Esophagus squamous epithelium (tissue), 5 donors: Measurements from ENCODE around the gene PDLIM5. TPM values are rescaled to one million over a fixed set of nuclear protein-coding genes. Genes with fewer than 3 reads are reported as not detected.
A peak's percentile ranks its signal among the peaks of the same experiment; 100 is the strongest.

Source experiments
- DNase-seq: peaks from one replicate; lab custom pipeline; 2025; lab: John Stamatoyannopoulos, UW
- H3K27ac ChIP-seq, 4 donors: fragments of 200-600 bp; sonication (generic); one replicate each; pipeline ENCODE4 v1.5.1; 2016 to 2019; ENCODE audit warnings: mild to moderate bottlenecking in 1 of 4
- H3K27me3 ChIP-seq, 4 donors: fragments of 200-600 bp; sonication (generic); 1 replicate in 3 of 4; 2 replicates in 1 of 4; pipeline versions ENCODE4 v1.5.1 to v1.6.0; 2017 to 2021; ENCODE audit warnings: antibody characterized with exemption in 1 of 4
- H3K36me3 ChIP-seq, 3 donors: fragments of 200-600 bp; sonication (generic); one replicate each; pipeline ENCODE4 v1.5.1; 2016 to 2019
- H3K4me1 ChIP-seq, 3 donors: fragments of 200-600 bp; sonication (generic); one replicate each; pipeline ENCODE4 v1.5.1; 2017 to 2019
- H3K4me3 ChIP-seq, 4 donors: fragments of 200-600 bp; sonication (generic); 1 replicate in 3 of 4; 2 replicates in 1 of 4; pipeline ENCODE4 v1.5.1; 2016 to 2019; ENCODE audit warnings: mild to moderate bottlenecking in 2 of 4, moderate library complexity in 1 of 4
- H3K9me3 ChIP-seq, 3 donors: fragments of 200-600 bp; sonication (generic); one replicate each; pipeline ENCODE4 v1.5.1; 2016 to 2019
- CTCF ChIP-seq, 6 experiments: fragments of 450-650 bp in 4 of 6; fragments of 200-600 bp in 2 of 6; sonication (generic) in 2 of 6; IDR thresholded peaks; one replicate each; pipeline ENCODE4 v1.5.1; 2016 to 2019; ENCODE audit warnings: antibody characterized with exemption in 6 of 6, mild to moderate bottlenecking in 4 of 6, moderate library complexity in 4 of 6
- POLR2A ChIP-seq, 4 donors: fragments of 450-650 bp; IDR thresholded peaks; one replicate each; pipeline ENCODE4 v1.6.1; 2017; ENCODE audit warnings: antibody characterized with exemption in 4 of 4, mild to moderate bottlenecking in 4 of 4, moderate library complexity in 3 of 4
- whole genome bisulfite sequencing, 2 donors: methylation state at CpG; one replicate each; pipeline ENCODE4 v1.1.5; 2018; 5-methylcytosine and 5-hydroxymethylcytosine counted together
- intact Hi-C: fragments of 100-400 bp; cut with DNase I; formaldehyde crosslinking; loops from one replicate; pipeline ENCODE4 v1.15.0; 2022
- total RNA-seq, 4 donors: library from RNA; depleted of rRNA; stranded (reverse); fragments of >200 nt; gene quantifications; one replicate each; pipeline ENCODE4 v1.1.0, GENCODE V29; 2016
- donor health status: DM: yes; HTN: yes; CAD: no.

Gene PDLIM5
- total RNA-seq, 4 donors from 2014 or later: 57.0 to 204 (median 157) TPM

DNA sequence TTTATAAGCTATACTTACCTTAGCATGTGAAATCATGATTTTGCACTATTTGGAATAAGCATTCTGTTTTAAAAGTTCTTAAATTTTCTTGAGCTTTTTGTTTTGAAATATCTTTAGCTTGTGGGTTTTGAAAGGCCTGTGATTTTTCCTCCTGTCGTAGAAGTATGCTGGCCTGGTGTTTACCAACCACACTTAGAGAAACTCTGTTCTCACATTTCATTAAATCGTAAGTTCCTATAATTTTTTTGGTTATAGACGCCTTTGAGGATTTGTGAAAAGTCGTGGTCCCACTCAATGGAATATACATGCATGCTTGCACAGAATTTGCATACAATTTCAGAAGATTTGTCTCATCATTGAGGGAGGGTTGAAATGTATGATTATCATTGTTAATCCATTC lies 63.6 kb downstream of the PDLIM5 start:
- TF ChIP-seq POLR2A (IDR thresholded peaks at IDR 0.05): no peak
- TF ChIP-seq CTCF (IDR thresholded peaks at IDR 0.05): no peak
- Histone ChIP-seq H3K27ac (peak overlapping the region in 1 of 4 donors; percentile 30), H3K4me3 (no peak overlapping the region), H3K9me3 (no peaks in the 10 kb centered on the region), H3K36me3 (peaks cover 0 to 7% (median 0%) of the 10 kb centered on the region in 3 donors), H3K27me3 (no peaks in the 10 kb centered on the region), H3K4me1 (peaks cover 0 to 32% (median 16%) of the 10 kb centered on the region in 3 donors)
- 82 to 95% methylated on average over 4 of the region's 4 CpGs for WGBS, 2 donors
- intact Hi-C loops: no loop called here
- no peak for DNase-seq

DNA sequence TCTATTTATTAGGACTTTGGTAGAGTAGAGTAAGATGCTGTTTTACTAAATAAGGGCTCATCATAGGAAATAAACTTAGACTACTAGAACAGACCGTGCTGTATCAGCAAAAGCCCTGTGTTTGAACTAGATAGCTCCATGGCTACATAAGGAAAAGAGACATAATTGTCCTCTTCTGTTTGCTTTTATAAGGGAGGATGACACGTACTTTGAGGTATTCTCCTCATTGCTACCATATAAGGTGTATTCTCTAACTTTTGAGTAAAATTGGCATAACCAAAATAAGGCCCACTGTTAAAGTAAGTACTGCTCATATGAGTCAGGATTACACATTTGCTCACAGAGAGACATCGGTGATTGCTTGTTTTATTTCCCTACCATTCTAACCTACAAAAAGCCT lies 64.3 kb downstream of the PDLIM5 start:
- Histone ChIP-seq H3K9me3 (no peaks in the 10 kb centered on the region), H3K27ac (peak overlapping the region in 2 of 4 donors; percentile 14 to 30), H3K36me3 (peaks cover 0 to 7% (median 0%) of the 10 kb centered on the region in 3 donors), H3K4me3 (no peak overlapping the region), H3K4me1 (peaks cover 0 to 37% (median 18%) of the 10 kb centered on the region in 3 donors), H3K27me3 (no peaks in the 10 kb centered on the region)
- TF ChIP-seq POLR2A (IDR thresholded peaks at IDR 0.05) (no peak), CTCF (IDR thresholded peaks at IDR 0.05) (no peak)
- no peak for DNase-seq
- intact Hi-C loops: no loop called here
- 71 to 78% methylated on average over 3 of the region's 3 CpGs for WGBS, 2 donors

DNA sequence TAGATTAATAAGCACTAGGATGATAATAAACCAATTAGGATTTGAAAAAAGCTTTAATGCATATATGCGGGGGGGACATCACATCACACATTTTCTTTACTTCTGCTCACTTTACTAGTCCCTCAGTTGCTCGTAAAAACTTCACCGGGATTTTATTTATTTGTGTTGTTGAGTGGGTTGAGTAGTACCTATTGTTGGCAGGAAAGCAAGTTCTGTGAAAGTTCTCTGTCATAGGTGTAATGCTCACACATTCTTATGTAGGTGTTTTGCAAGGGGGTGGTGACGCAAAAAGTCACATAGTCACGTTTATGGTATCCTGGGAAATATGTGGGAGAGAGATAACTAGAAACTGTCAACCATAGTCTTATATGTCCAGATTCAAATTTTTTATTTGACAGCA lies 65.3 kb downstream of the PDLIM5 start:
- no peaks in the 10 kb centered on the region for H3K27me3 ChIP-seq
- no peaks in the 10 kb centered on the region for H3K9me3 ChIP-seq
- WGBS, 2 donors: 87 to 90% methylated on average over 5 of the region's 5 CpGs
- no peak overlapping the region for H3K27ac ChIP-seq
- intact Hi-C loops: no loop called here
- peaks cover 0 to 37% (median 22%) of the 10 kb centered on the region in 3 donors for H3K4me1 ChIP-seq
- H3K4me3 ChIP-seq: no peak overlapping the region
- no peak for DNase-seq
- peaks cover 0 to 1% (median 0%) of the 10 kb centered on the region in 3 donors for H3K36me3 ChIP-seq
- TF ChIP-seq POLR2A (IDR thresholded peaks at IDR 0.05) (no peak), CTCF (IDR thresholded peaks at IDR 0.05) (no peak)

GRCh38 chr4:94517492-94517891 lies 65.8 kb downstream of the PDLIM5 start:
- Histone ChIP-seq H3K36me3 (no peaks in the 10 kb centered on the region), H3K4me3 (no peak overlapping the region), H3K27ac (no peak overlapping the region), H3K4me1 (peaks cover 0 to 41% (median 23%) of the 10 kb centered on the region in 3 donors), H3K9me3 (no peaks in the 10 kb centered on the region), H3K27me3 (no peaks in the 10 kb centered on the region)
- intact Hi-C loops: no loop called here
- no peak for TF ChIP-seq POLR2A (IDR thresholded peaks at IDR 0.05)
- no peak for TF ChIP-seq CTCF (IDR thresholded peaks at IDR 0.05)
- DNase-seq: no peak
- 87 to 100% methylated on average over 1 of the region's 1 CpG for WGBS, 2 donors

GRCh38 chr4:94519019-94519418 lies 67.3 kb downstream of the PDLIM5 start:
- no peak overlapping the region for H3K4me3 ChIP-seq
- no peak for DNase-seq
- H3K4me1 ChIP-seq: peaks cover 0 to 56% (median 31%) of the 10 kb centered on the region in 3 donors
- no peak overlapping the region for H3K27ac ChIP-seq
- TF ChIP-seq POLR2A (IDR thresholded peaks at IDR 0.05): no peak
- no peak for TF ChIP-seq CTCF (IDR thresholded peaks at IDR 0.05)
- H3K27me3 ChIP-seq: no peaks in the 10 kb centered on the region
- WGBS, 2 donors: 63% methylated on average over 5 of the region's 5 CpGs
- peaks cover 0 to 3% (median 0%) of the 10 kb centered on the region in 3 donors for H3K36me3 ChIP-seq
- intact Hi-C loops: no loop called here
- no peaks in the 10 kb centered on the region for H3K9me3 ChIP-seq
